PC-3 (cell line): Measurements from ENCODE around the gene SSUH2.

Experiments used
- EZH2 ChIP-seq: fragments of 300-600 bp; sonication (generic); IDR thresholded peaks from one replicate; pipeline ENCODE4 v1.6.1; 2017; ENCODE audit warnings: antibody characterized with exemption, mild to moderate bottlenecking, low read length; ENCODE audit not compliant: unreplicated experiment
- EZH2phosphoT487 ChIP-seq: fragments of 300-600 bp; sonication (generic); IDR thresholded peaks from 2 replicates; pipeline ENCODE4 v1.6.1; 2018; ENCODE audit warnings: mild to moderate bottlenecking, antibody characterized with exemption, low read length, borderline replicate concordance
- TF ChIP-seq, protein P1 (sequence below): fragments of 300-600 bp; sonication (generic); conservative IDR thresholded peaks from 2 replicates; pipeline ENCODE4 v1.5.1; 2017; ENCODE audit warnings: antibody characterized with exemption, low read depth, mild to moderate bottlenecking, low read length

DNA sequence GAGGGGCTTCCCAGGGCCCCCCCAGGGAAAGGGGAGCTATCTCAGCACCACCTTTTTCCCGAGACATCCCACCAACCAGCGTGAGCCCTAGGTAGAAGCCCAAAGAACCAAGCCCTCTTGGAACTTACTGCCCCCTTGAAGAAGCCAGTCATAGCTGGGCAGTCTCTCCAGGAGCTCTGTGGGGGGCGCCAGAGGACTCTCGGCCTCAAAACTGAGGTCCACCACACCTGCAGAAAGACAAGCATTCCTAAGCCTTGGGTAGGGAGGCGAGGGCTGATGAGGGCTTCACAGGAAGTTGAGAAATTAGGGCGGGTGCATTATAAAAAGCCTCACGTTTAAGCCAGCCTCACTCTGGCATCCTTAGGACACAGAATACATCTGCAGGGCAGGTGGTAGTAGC, 9.0 kb downstream of the SSUH2 start:
- TF ChIP-seq, protein P1, sequence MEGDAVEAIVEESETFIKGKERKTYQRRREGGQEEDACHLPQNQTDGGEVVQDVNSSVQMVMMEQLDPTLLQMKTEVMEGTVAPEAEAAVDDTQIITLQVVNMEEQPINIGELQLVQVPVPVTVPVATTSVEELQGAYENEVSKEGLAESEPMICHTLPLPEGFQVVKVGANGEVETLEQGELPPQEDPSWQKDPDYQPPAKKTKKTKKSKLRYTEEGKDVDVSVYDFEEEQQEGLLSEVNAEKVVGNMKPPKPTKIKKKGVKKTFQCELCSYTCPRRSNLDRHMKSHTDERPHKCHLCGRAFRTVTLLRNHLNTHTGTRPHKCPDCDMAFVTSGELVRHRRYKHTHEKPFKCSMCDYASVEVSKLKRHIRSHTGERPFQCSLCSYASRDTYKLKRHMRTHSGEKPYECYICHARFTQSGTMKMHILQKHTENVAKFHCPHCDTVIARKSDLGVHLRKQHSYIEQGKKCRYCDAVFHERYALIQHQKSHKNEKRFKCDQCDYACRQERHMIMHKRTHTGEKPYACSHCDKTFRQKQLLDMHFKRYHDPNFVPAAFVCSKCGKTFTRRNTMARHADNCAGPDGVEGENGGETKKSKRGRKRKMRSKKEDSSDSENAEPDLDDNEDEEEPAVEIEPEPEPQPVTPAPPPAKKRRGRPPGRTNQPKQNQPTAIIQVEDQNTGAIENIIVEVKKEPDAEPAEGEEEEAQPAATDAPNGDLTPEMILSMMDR = peak; percentile 32; the same call in 1 of the 2 replicates
- TF ChIP-seq EZH2 (no peak), EZH2phosphoT487 (no peak)
